GM19099 (cell line): ENCODE results near the gene CDH26.

Experiments used
- POLR2A ChIP-seq: IDR thresholded peaks from 3 replicates; pipeline ENCODE4 v1.6.1; 2011; ENCODE audit warnings: low read depth; ENCODE audit not compliant: insufficient read length; ENCODE audit errors: extremely low read depth

The CDH26 gene

DNA sequence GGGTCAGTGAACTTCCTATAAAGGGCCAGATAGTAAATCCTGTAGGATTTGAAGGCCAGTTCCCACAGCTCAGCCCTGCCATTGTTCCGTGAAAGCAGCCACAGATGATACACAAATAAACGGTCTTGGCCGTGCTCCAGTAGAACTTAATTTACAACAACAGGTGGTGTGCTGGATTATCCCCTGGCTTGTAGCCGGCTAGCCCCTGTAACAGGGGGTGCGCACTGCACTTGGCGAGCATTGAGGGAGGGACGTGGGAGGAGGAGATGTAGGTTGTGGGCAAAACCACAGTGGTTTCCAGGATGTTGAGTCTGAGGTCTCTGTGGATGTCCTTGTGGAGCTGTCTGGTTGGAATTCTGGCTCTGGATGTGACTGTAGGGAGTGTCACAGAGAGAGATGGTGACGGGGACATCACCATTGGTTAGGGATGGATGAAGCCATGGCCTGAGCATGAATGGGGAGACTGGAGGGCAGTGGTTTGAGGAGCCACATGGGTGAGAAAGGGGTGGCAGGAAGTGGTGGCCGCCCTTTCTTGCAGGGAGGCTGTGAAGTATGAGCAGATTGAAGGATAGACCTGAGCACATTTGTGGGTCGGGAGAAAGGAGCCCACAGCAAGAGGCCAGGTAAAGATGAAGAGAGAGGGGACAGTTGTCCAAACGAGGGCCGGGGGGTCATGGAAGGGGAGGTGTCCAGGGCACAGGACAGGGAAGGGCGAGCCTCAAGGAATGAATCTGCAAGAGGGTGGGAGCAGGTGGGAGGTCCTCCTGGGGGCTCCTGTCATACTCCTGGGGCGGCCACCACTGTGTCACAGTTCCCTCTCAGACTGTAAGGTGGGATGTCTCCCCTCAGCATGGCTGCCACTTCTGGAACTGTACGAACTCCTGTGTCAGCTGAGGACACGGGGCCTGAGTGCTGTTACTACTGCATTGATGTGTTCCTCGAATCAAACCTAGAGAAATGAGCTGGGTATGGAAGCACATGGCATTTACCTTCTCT lies 53.6 kb downstream of the CDH26 start:
- no peak for TF ChIP-seq POLR2A

DNA sequence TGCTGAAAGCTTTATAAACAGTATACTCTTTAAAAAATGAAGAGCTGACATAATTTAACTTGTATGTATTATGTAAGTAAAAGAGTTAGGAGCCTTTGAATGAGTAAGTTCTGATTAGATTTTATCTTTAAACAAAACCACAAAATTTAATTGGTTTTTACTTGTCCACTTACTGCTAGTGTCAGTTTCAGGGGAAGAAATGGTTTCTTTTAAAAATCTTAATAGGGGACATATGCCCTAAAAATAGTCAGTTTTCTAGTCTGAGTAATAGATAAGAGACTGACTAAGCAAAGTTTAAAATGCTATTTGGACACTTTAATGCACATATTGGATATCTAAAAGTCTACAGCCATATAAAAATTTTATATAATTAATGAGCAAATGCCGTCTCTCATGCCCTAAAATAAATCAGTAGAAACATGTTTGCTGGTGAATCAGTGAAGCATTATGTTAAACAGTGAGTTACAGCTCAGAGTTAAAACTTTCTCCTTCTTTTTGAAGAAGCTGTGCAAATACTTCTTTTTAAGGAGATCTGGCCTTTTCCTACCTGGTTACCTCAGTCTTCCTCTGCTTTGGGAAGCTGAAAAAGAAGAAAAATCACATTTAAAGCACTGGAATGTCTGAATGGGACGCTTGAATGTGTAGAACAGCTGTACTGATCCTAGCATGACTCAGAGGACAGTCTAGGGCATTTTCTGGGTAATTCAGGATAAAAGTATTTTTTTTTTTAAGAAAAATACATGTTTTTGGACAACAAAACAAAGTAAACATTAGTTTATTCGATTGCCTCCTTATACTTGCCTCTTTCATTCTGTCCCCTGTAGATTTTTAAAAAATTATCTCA lies 55.3 kb downstream of the CDH26 start:
- no peak for TF ChIP-seq POLR2A

DNA sequence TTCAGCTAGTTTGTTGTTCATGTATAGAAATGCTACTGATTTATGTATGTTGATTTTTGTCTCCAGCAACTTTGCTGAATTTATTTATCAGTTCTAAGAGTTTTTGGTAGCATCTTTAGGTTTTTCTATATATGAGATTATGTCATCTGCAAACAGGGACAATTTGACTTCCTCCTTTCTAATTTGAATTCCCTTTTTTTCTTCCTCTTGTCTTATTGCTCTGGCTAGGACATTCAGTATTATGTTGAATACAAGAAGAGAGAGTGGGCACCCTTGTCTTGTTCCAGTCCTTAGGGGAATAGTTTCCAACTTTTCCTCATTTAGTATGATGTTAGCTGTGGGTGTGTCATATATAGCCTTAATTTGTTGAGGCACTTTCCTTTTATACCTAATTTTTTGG lies 58.2 kb downstream of the CDH26 start:
- no peak for TF ChIP-seq POLR2A

DNA sequence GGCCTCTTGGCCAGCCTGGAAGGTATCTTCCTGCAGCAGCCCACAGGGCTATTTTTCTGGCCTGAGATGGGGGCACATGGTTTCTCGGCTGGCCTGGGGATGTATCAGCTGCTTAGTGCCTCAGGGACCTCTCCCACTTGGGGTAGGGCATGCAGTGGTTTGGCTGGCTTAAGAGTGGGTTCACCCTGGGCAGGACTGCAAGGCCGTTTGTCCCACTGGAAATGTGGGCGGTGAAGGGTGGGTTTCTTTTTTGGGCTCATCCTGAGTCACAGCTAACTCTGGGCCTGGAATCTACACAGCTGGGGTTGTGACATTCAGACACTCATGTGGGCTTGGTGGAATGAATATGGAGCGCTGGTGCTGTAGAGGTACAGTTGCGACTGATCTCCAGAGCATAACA lies 62.0 kb downstream of the CDH26 start:
- no peak for TF ChIP-seq POLR2A

DNA sequence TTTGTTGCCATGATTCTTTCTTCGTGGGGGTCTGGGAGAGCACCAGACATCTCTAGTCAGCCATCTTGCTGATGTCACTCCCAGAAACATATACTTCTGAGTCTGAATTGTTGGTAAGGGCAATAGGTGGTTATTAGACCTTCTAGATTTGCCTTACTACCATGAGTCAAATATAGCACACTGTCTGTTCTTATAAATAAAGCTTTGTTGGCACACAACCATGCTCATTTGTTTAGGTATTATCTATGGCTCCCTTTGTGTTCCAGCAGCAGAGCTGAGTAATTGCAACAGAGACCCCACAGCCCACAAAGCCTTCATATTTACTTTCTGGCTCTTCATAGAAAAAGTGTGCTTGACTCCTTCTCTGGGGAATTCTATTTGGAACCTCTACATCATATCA lies 62.9 kb downstream of the CDH26 start:
- TF ChIP-seq POLR2A = no peak

DNA sequence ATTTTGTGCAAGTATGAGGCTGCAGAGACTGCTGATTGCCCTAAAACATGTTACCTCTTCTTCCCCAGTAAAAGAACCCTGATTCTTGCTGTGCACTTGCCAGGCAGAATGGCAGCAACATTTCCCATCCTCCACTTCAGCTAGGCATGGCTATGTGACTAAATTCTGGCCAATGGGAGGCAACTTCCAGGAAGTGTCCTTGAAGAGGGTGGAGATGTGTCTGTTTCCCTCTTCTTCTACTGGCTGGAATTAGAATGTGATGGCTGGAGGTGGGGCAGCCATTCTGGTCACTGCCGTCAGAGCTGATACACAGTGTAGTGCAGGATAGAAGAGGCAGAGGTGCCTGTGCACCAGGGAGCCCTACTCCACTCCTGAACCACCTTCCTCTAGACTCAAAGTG lies 64.6 kb downstream of the CDH26 start:
- TF ChIP-seq POLR2A = no peak

- TF ChIP-seq POLR2A = no peak
Measured at GRCh38 chr20:60024245-60024644, 66.0 kb downstream of the CDH26 start.

DNA sequence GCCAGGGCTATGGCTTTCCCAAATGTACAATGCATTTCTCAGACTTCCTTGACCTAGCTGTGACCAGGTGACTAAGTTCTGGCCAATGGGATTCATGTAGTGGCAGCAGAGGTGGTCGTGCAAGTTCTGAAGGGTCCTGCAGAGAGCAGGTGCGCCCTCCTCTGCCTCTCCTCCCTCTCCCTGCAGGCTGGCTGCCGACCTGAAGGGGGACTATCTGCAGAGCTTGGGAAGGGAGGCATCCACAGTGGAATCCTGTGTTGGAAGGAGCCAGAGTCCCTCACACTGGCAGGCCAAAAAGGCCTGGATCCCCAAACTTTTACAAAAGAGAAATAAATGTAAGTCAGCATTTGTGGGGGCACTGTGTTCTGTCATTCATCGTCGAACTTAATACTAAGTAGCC lies 66.6 kb downstream of the CDH26 start:
- no peak for TF ChIP-seq POLR2A

- no peak for TF ChIP-seq POLR2A
Measured at GRCh38 chr20:60026010-60026409, 67.8 kb downstream of the CDH26 start.

- no peak for TF ChIP-seq POLR2A
Measured at GRCh38 chr20:60030471-60030870, 72.2 kb downstream of the CDH26 start.

DNA sequence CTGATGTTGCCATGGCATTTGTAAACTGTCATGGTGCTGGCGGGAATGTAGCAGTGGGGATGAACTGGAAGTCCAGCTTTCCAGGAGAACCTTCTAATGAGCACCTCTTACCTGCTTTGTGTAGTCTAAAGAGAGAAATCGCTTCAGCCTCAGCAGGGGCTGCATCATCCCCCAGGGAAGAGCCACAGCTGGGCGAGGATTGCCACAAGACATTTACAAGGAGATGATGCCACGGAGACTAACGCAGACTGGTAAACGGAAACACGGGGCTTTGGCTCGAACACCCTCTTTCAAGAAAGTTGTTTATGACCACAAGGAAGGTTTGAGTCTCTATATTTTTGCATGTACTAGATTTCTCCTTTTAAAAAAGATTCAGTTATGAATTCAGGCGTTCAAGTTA lies 72.9 kb downstream of the CDH26 start:
- TF ChIP-seq POLR2A = no peak

DNA sequence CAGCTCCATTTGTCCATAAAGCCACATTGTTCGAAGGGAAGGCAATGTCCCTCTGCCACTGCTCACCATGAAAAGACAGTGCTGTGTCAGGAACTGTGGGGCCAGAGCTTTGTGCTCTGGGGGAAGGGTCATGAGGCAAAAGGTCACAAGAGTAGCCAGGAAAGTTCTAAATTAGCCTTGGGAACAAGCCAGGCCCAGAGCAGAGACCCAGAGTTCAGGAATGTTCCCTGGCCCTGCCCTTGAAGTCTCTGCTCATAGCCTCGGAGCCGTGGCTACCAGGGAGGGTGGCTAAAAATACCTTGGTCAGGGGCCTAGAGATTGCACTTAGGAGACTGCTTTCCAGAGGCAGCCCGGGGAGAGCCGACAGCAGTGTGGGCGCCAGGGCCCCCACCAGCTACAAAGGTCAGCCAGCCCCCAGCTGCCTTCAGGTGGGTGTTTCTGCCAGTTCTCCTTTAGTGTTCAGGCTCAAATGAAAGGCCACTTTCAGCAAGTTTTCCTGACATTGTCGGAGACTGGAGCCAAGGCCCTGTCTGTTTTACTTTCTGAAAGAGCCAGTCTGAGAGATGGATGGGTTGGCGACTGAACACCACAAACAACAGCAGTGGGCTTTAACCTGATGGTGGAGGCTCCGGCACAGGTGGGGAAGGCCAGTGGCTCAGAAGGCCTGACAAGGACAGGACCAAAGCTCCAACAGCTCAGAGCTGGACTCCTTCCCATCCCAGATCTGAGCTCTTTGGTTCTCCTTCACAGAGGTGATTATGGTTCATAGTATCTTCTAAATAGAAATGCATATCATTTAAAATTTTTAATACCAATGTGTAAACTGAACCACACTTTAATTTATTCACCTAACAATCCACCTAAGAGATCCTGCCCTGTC lies 76.2 kb downstream of the CDH26 start:
- no peak for TF ChIP-seq POLR2A

DNA sequence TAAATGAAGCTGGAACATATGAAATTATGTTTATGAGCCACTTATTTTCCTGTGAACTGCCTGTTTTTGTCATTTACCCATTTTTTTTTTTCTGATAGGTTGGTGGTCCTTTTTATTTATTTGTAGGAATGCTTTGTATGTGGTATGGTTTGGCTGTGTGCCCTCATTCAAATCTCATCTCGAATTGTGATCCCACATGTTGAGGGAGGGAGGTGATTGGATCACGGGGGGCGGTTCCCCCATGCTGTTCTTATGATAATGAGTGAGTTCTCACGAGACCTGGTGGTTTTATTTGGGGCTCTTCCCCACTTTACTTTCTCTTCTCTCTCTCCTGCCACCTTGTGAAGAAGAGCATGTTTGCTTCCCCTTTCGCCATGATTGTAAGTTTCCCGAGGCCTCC lies 77.3 kb downstream of the CDH26 start:
- TF ChIP-seq POLR2A = no peak

DNA sequence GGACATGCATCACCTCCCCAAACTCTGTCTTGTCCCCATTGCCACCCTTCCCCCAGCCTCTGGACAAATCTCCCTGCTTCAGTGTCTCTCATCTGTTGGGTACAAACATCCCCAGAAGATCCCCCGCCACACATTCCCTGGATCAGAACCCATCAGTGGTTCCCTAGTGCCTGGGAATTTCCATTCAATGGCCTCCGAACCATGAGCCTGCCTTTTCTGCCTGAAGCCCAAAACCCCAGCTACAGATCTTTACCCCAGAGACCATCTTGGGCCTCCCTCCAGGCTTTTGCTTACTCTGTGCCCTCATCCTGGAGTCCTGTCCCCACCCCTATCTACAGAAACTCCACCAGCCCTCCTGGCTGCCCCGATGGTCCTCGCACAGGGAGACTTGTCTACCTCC lies 78.1 kb downstream of the CDH26 start:
- TF ChIP-seq POLR2A = no peak

GRCh38 chr20:60036746-60037499 lies 78.7 kb downstream of the CDH26 start:
- no peak for TF ChIP-seq POLR2A
